GM21786 (cell line): ENCODE data around the gene KCNRG.
"Not testable (repeated sequence)": the region's sequence is repeated elsewhere in the genome, so short reads cannot be mapped to it uniquely, and the experiment has no call there.

Experiments
- ATAC-seq: cut with Tn5 transposase; IDR thresholded peaks from one replicate; pipeline ENCODE4 v1.9.1; 2021; ENCODE audit not compliant: unreplicated experiment

Gene KCNRG

DNA sequence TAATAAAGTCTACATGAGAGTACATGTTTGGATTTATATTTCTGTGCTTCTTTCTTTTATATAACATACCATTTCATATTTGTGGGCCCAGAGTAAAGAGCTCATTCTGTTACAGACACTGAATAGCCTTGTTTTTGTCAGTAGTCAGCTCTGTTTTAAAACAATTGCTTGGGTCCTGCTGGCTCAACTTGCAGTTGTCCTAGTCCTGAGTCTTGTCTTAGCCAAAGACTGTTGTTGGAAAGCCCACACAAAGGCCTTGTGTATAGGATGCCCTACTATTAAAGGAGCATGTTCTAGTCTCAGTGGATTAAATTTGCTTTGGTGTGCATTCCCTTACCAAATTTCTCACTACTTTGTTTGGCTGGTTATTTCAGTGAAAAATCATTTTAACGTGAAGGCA, 3.8 kb upstream of the KCNRG start:
- no peak for ATAC-seq

DNA sequence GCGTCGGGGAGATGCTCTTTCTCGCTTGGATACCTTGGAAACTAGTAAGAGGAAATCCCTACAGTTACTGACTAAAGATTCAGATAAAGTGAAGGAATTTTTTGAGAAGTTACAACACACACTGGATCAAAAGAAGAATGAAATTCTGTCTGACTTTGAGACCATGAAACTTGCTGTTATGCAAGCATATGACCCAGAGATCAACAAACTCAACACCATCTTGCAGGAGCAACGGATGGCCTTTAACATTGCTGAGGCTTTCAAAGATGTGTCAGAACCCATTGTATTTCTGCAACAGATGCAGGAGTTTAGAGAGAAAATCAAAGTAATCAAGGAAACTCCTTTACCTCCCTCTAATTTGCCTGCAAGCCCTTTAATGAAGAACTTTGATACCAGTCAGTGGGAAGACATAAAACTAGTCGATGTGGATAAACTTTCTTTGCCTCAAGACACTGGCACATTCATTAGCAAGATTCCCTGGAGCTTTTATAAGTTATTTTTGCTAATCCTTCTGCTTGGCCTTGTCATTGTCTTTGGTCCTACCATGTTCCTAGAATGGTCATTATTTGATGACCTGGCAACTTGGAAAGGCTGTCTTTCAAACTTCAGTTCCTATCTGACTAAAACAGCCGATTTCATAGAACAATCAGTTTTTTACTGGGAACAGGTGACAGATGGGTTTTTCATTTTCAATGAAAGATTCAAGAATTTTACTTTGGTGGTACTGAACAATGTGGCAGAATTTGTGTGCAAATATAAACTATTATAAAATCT, 2.7 kb upstream of the KCNRG start:
- no peak for ATAC-seq

- no peak for ATAC-seq
Observed at GRCh38 chr13:50014386-50014785, 858 bp upstream of the KCNRG start.

DNA sequence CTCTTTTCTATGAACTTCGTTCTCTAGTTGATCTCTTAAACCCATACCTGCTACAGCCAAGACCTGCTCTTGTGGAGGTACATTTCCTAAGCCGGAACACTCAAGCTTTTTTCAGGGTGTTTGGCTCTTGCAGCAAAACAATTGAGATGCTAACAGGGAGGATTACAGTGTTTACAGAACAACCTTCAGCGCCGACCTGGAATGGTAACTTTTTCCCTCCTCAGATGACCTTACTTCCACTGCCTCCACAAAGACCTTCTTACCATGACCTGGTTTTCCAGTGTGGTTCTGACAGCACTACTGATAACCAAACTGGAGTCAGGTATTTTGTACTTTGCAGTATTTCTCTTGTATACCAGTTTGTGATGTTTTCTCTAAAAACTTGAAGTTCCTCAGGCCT, 506 bp downstream of the KCNRG start:
- ATAC-seq, result no peak

- no peak for ATAC-seq
Observed at GRCh38 chr13:50016444-50016843, 1.2 kb downstream of the KCNRG start.

- ATAC-seq, result no peak
Observed at GRCh38 chr13:50017819-50018218, 2.6 kb downstream of the KCNRG start.

DNA sequence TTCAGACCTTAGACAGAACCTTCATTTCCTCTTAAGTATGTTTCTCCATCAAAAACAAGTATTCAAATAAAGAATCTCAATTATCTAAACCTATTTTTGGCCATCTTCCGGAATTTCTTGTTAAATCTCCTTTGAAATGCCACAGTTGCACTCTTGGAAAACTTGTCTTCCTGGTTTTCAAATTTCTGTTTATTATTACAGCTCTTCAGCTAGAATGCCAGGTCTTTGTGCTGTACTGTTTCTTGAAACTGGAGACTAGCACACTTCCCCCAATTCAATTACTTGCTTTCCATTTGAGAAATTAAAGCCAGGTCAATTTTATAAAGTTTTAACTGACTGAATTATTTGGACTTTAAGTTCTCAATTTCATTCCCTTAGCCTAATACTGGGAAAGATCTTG, 10.2 kb downstream of the KCNRG start:
- no peak for ATAC-seq

DNA sequence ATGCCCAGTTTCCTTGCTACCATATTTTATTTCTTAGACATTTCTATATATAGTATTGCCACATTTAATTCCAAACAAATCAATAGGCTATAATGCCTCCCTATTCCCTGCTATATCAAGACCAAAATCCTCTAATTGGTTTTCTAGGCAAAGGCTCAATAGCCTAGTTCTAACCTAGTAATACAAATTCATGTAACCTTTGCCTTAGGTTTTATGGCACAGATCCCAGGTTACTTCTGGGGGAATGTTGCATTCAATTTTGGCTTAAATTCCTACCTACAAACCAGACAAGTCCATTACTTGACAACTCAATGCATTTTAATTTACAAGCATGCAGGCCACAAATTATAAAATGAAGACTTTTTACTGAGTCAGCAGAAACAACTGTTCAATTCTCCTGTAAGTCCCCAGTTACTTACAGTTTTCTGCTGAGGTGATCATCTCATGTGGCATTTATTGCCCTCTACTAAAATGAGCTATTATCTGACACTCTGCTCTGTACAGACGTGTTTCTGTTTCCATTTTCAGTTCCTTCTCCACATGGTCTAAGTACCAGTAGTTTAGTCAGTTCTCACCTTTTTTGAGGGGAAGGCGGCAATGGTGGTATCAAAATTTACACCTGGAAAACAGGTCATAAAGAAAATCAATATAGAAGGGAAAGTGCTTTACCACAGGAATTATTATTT, 11.7 kb downstream of the KCNRG start:
- peak; percentile 100 for ATAC-seq

- ATAC-seq, result no peak
Observed at GRCh38 chr13:50030315-50030714, 15.1 kb downstream of the KCNRG start.

DNA sequence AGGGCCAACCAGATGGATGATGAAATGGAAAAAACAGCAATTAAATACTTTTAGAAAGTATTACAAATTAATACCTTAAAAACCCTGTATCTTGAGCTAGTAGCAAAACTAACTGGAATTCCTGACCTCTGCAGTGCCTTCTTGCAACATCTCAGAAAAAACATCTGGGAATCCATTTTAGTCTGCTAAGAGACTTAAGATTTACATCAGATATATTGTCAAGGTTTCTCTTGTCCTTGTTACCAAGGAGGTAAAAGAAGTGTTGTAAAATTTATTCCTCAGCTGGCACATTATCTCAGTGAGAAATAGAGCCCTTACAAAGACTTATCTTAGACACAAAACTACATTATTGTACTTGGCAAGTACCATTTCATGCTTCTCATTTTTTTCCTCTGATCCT, 18.5 kb downstream of the KCNRG start:
- no peak for ATAC-seq

GRCh38 chr13:50037788-50038187, 22.5 kb downstream of the KCNRG start:
- ATAC-seq, result no peak

DNA sequence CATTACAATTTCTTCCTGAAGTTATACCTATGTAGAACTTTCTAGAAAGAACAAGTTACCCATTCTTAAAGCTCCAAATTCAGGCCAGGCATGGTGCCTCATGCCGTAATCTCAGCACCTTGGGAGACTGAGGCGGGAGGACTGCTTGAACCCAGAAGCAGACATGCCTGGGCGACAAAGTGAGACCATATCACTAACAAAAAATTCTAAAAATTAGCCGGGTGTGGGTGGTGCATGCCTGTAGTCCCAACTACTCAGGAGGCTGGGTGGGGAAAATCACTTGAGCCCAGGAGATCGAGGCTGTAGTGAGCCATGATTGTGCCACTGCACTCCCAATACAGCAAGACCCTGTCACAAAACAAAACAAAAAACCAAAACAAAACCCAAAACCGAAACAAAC, 23.0 kb downstream of the KCNRG start:
- ATAC-seq, result no peak

DNA sequence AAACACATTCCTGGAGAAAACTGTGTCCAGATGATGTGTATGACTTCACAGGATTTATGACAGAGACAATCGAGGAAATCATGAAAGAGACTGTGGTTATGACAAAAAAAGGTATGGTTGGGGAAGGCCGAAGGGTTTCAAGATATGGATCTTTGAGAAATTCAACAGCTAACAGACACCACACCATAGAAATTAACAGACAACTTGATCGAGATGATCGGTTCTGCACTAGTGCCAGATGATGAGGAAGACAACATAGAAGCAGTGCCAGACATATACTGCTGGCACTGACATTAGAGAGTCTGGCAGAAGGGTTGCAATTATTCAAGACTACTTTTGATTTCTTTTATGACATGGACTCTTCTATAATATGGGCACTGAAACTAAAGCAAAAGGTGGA, 37.2 kb downstream of the KCNRG start:
- ATAC-seq, result no peak

DNA sequence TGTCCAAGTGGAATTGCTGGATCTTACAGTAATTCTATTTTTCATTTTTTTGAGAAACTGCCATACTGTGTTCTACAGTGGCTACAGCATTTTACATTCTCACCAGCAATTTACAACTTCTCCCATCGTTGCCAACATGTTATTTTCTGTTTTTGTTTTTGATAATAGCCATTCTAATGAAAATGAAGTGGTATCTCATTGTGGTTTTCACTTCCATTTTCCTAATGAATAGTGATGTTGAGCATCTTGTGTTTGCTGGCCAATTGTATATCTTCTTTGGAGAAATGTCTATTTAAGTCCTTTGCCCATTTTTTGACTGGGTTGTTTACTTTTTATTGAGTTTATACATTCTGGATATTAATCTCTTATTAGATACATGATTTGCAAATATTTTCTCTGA, 38.6 kb downstream of the KCNRG start:
- ATAC-seq, result no peak

DNA sequence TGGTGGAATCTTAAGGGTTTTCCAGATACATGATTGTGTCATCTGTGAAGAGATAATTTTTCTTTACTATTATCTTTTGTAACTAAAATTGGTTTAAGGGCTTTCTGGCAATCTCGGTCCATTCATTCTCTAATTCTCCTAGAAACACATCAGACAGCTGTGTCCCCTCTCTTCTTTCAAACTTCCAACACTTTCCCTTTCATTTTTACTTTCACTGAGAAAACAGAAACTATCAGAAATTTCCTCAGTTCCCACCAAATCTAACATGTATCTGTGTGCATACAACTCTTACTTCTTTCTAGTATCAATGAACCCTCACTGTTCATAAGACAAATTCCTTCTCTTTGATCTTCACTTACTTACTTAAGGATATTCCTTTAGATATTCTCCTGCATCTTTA, 40.2 kb downstream of the KCNRG start:
- ATAC-seq, result no peak

DNA sequence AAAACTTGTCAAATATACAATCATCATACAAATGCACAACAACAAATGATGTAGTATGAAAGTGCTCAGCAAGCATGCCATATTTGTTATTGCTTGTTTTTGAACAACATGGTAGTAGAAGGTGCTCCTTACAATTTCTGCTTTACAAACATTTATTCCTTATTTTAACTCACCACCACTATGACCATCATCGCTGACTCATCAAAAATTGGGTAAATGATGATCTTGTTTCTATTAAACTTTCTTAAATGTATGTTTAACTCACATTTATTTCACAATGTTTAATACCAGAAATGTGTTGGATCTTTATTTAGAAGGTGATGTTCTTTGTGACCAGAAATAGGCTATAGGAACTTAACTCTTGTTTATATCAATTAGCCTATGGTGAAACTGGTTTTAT, 45.5 kb downstream of the KCNRG start:
- ATAC-seq, result no peak

DNA sequence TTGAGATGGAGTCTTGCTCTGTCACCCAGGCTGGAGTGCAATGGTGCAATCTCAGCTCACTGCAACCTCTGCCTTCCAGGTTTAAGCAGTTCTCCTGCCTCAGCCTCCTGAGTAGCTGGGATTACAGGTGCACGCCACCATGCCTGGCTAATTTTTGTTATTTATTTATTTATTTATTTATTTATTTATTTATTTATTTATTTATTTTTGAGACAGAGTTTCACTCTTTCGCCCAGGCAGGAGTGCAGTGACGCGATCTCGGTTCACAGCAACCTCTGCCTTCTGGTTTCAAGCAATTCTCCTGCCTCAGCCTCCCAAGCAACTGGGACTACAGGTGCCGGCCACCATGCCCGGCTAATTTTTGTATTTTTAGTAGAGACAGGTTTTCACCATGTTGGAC, 47.1 kb downstream of the KCNRG start:
- ATAC-seq, result not testable (repeated sequence)

DNA sequence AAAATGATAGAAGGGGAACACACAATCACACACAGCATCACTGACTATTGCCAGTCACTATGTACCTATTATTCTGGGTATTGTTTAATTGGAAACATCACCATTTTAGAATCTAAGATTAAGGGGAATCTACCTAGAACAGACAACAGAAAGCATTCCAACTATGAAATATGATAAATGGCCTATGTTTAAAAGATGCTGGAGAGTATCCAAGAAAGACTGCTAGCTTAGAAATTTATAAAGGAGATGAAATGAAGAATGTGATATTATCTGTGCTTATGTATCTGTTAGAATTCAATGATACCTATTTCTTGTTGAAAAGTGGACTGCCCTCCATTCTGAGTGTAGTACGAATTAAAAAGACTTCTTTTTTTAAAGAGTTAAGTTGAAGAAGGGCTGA, 50.5 kb downstream of the KCNRG start:
- no peak for ATAC-seq

DNA sequence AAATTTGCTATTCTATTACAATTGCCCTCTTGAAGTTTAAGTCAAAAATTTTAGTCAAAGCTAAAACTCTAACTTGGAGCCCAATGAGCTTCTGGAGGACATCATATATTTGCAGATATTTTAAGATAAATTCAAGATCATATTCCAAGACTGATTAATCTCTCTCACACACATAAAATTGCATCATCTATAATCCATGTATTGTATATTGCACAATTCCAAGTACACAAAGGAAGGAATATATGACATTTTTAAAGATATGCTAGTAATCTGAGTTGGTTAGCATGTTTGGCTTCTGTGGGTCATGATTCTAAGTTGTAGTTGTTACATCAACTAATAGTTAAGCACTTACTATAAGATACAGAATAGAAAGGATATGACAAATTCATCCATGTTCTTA, 53.3 kb downstream of the KCNRG start:
- ATAC-seq, result no peak

DNA sequence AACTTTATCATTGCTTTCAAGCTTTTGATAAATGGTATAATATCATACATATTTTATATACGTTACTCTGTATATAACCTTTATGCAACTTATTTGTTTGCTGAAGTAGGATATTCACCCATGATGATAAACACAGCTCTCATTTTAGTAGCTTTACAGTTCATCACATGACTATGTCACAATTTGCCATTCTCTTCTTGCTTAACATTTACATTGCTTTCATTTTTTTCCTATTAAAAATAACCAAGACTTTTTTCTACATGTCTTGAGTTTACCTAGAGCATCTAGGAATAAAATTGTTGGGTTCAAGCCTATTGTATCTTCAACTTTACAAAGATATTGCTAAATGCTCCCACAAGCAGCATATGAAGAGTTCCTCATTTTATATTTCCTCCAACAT, 54.0 kb downstream of the KCNRG start:
- ATAC-seq, result no peak

GRCh38 chr13:50070186-50070585, 54.9 kb downstream of the KCNRG start:
- ATAC-seq, result no peak
